GM23338 (cell line): ENCODE measurements around the gene ATP9A. TPM values are rescaled to one million over a fixed set of nuclear protein-coding genes. Genes with fewer than 3 reads are reported as not detected.

Source experiments
- ATAC-seq: fragments of 200-7000 bp; cut with Tn5 transposase; 3 replicates; pipeline ENCODE4 v1.9.1; 2020
- DNase-seq: peaks from one replicate; pipeline ENCODE4 v3.0.0-alpha.2; 2015; ENCODE audit warnings: low spot score
- H2AFZ ChIP-seq: fragments of 200-600 bp; sonication (generic); 2 replicates; pipeline ENCODE4 v1.8.0; 2016; ENCODE audit warnings: antibody characterized with exemption, mild to moderate bottlenecking, moderate library complexity
- H3F3A ChIP-seq: fragments of 200-600 bp; sonication (generic); replicated peaks from 2 replicates; pipeline ENCODE4 v1.8.0; 2017; ENCODE audit warnings: antibody characterized with exemption, mixed run types, low read depth
- H3K27ac ChIP-seq: fragments of 200-600 bp; sonication (generic); 2 replicates; pipeline ENCODE4 v1.6.1; 2016; ENCODE audit warnings: low read depth
- H3K27me3 ChIP-seq: fragments of 200-600 bp; sonication (generic); 2 replicates; pipeline ENCODE4 v1.8.0; 2016; ENCODE audit warnings: mild to moderate bottlenecking, mixed run types, moderate library complexity; ENCODE audit not compliant: insufficient read depth
- H3K36me3 ChIP-seq: fragments of 200-600 bp; sonication (generic); 2 replicates; pipeline ENCODE4 v1.8.0; 2016; ENCODE audit warnings: mild to moderate bottlenecking; ENCODE audit not compliant: insufficient read depth
- H3K4me1 ChIP-seq: fragments of 200-600 bp; sonication (generic); 2 replicates; pipeline ENCODE4 v1.8.0; 2016; ENCODE audit warnings: mild to moderate bottlenecking, moderate library complexity; ENCODE audit not compliant: insufficient read depth
- H3K4me2 ChIP-seq: fragments of 200-600 bp; sonication (generic); 2 replicates; pipeline ENCODE4 v1.7.1; 2017; ENCODE audit warnings: mixed run types
- H3K4me3 ChIP-seq: fragments of 200-600 bp; sonication (generic); 2 replicates; pipeline ENCODE4 v1.6.1; 2016; ENCODE audit warnings: mixed run types
- H3K79me2 ChIP-seq: fragments of 200-600 bp; sonication (generic); replicated peaks from 2 replicates; pipeline ENCODE4 v1.8.0; 2017; ENCODE audit warnings: mild to moderate bottlenecking; ENCODE audit not compliant: insufficient read depth
- H3K9me2 ChIP-seq: fragments of 200-600 bp; sonication (generic); 2 replicates; pipeline ENCODE4 v1.8.0; 2017; ENCODE audit not compliant: insufficient read depth
- H4K20me1 ChIP-seq: fragments of 200-600 bp; sonication (generic); replicated peaks from 2 replicates; pipeline ENCODE4 v1.8.0; 2017; ENCODE audit warnings: mild to moderate bottlenecking; ENCODE audit not compliant: insufficient read depth
- H3K27ac Mint-ChIP-seq: 2 replicates; pipeline ENCODE4 v1.8.0; 2020; ENCODE audit warnings: inconsistent platforms, mild to moderate bottlenecking, moderate library complexity, mixed read lengths
- H3K27me3 Mint-ChIP-seq: 3 replicates; pipeline ENCODE4 v1.8.0; 2022; ENCODE audit warnings: low read depth, mild to moderate bottlenecking, moderate library complexity, mixed read lengths, inconsistent platforms; ENCODE audit not compliant: insufficient read depth, poor library complexity
- H3K36me3 Mint-ChIP-seq: 3 replicates; pipeline ENCODE4 v1.8.0; 2021; ENCODE audit warnings: low read depth, mild to moderate bottlenecking, inconsistent platforms, moderate library complexity, mixed read lengths
- H3K4me1 Mint-ChIP-seq: 3 replicates; pipeline ENCODE4 v1.8.0; 2020; ENCODE audit warnings: mild to moderate bottlenecking, inconsistent platforms, mixed read lengths
- H3K4me3 Mint-ChIP-seq: 3 replicates; pipeline ENCODE4 v1.8.0; 2021; ENCODE audit warnings: moderate library complexity, mild to moderate bottlenecking, inconsistent platforms, mixed read lengths
- H3K9me3 Mint-ChIP-seq: 3 replicates; pipeline ENCODE4 v1.8.0; 2020; ENCODE audit warnings: moderate library complexity, mild to moderate bottlenecking, inconsistent platforms, mixed read lengths
- CREB1 ChIP-seq: fragments of 250-450 bp; sonication (Bioruptor Pico); IDR thresholded peaks from 2 replicates; pipeline ENCODE4 v1.5.0; 2020; ENCODE audit warnings: low read depth, mild to moderate bottlenecking, moderate library complexity
- CTCF ChIP-seq, 2 experiments: fragments of 200-600 bp in 1 of 2; sonication (generic) in 1 of 2; conservative IDR thresholded peaks; 2 replicates each; pipeline versions ENCODE4 v1.5.1 to v1.6.1; 2016 to 2017; ENCODE audit warnings: antibody characterized with exemption in 2 of 2, low read depth in 2 of 2, mild to moderate bottlenecking in 2 of 2, moderate library complexity in 1 of 2
- ETS1 ChIP-seq: IDR thresholded peaks from 2 replicates; pipeline ENCODE4 v1.6.1; 2016; ENCODE audit warnings: antibody characterized with exemption
- EZH2 ChIP-seq: fragments of 200-600 bp; sonication (generic); IDR thresholded peaks from one replicate; pipeline ENCODE4 v1.8.0; 2017; ENCODE audit warnings: antibody characterized with exemption, mild to moderate bottlenecking, low read depth; ENCODE audit not compliant: unreplicated experiment
- EZH2phosphoT487 ChIP-seq: fragments of 200-600 bp; sonication (generic); IDR thresholded peaks from one replicate; pipeline ENCODE4 v1.8.1; 2018; ENCODE audit warnings: antibody characterized with exemption; ENCODE audit not compliant: unreplicated experiment
- JUNB ChIP-seq: IDR thresholded peaks from one replicate; pipeline ENCODE4 v1.6.1; 2016; ENCODE audit warnings: antibody characterized with exemption; ENCODE audit not compliant: unreplicated experiment
- NANOG ChIP-seq: IDR thresholded peaks from 2 replicates; pipeline ENCODE4 v1.6.1; 2016; ENCODE audit warnings: antibody characterized with exemption, borderline replicate concordance
- POLR2AphosphoS5 ChIP-seq: IDR thresholded peaks from 2 replicates; pipeline ENCODE4 v1.6.1; 2016; ENCODE audit warnings: antibody characterized with exemption, low read depth
- REST ChIP-seq: IDR thresholded peaks from one replicate; pipeline ENCODE4 v1.6.1; 2018; ENCODE audit warnings: antibody characterized with exemption; ENCODE audit not compliant: unreplicated experiment
- STAT1 ChIP-seq: IDR thresholded peaks from one replicate; pipeline ENCODE4 v1.6.1; 2016; ENCODE audit warnings: antibody characterized with exemption; ENCODE audit not compliant: unreplicated experiment
- ZNF114 ChIP-seq: fragments of 250-450 bp; sonication (Bioruptor Pico); IDR thresholded peaks from 2 replicates; pipeline ENCODE4 v1.5.0; 2020; ENCODE audit warnings: mild to moderate bottlenecking, moderate library complexity
- ZNF331 ChIP-seq: fragments of 250-450 bp; sonication (Bioruptor Pico); IDR thresholded peaks from 2 replicates; pipeline ENCODE4 v1.5.0; 2020; ENCODE audit warnings: low read depth, mild to moderate bottlenecking, moderate library complexity
- ZNF462 ChIP-seq: fragments of 250-450 bp; sonication (Bioruptor Pico); IDR thresholded peaks from 2 replicates; pipeline ENCODE4 v1.5.0; 2020; ENCODE audit warnings: mild to moderate bottlenecking, moderate library complexity
- polyA plus RNA-seq: library from polyadenylated mRNA; unstranded; fragments of >200 nt; fragmentation: Nextera tagmentation; extraction: Ambion mirVana; gene quantifications from 2 replicates; pipeline ENCODE4 v1.2.1, GENCODE V29; 2016
- total RNA-seq: library from RNA; depleted of rRNA; stranded (reverse); fragments of >200 nt; shearing (Covaris generic); gene quantifications from 2 replicates; pipeline ENCODE4 v1.2.3, GENCODE V29; 2014

The ATP9A gene
- total and polyA plus RNA-seq, 2 experiments from 2014 or later: 0.94 to 5.9 TPM

- no peak overlapping the region for H3K4me2 ChIP-seq
- no peaks in the 10 kb centered on the region for H3K27me3 ChIP-seq
- TF ChIP-seq JUNB (no peak), ZNF462 (CRISPR knock-in tag) (no peak), NANOG (no peak), CREB1 (no peak), POLR2AphosphoS5 (no peak), STAT1 (no peak), EZH2phosphoT487 (no peak), ZNF114 (no peak), ZNF331 (CRISPR knock-in tag) (no peak), CTCF (conservative IDR thresholded peaks at IDR 0.05; ENCODE audit: low read depth in 2 of 2) (no peak), ETS1 (no peak), EZH2 (no peak), REST (no peak)
- no peaks in the 10 kb centered on the region for H3K36me3 ChIP-seq
- Mint-ChIP-seq H3K4me3 (no peak overlapping the region), H3K36me3 (no peaks in the 10 kb centered on the region), H3K9me3 (no peaks in the 10 kb centered on the region), H3K27me3 (peaks cover 4% of the 10 kb centered on the region), H3K4me1 (peaks cover 40% of the 10 kb centered on the region), H3K27ac (no peak overlapping the region)
- H3K9me2 ChIP-seq: no peaks in the 10 kb centered on the region
- ATAC-seq (no peak), DNase-seq (no peak)
- H3K79me2 ChIP-seq: no peaks in the 10 kb centered on the region
- no peak overlapping the region for H3K27ac ChIP-seq
- H3F3A ChIP-seq: no peaks in the 10 kb centered on the region
- no peak overlapping the region for H3K4me3 ChIP-seq
- no peaks in the 10 kb centered on the region for H4K20me1 ChIP-seq
- H3K4me1 ChIP-seq: peaks cover 25% of the 10 kb centered on the region
- no peak overlapping the region for H2AFZ ChIP-seq
These were observed 173.7 kb downstream of the ATP9A start for GRCh38 chr20:51594236-51595057.
